Stimulated activated CD4-positive, alpha-beta T cell treated with anti-CD3 and anti-CD28 coated beads, Interleukin-1b, Interleukin-23, amount 100 ng/mL, for 48 hours (primary cell): Measurements from ENCODE around the gene RGP1.

Experiments
- DNase-seq: peaks from one replicate; pipeline ENCODE4 v3.0.0-alpha.2; 2020

The RGP1 gene

GRCh38 chr9:35723908-35724307, 25.2 kb upstream of the RGP1 start:
- no peak for DNase-seq

GRCh38 chr9:35725362-35725761, 23.7 kb upstream of the RGP1 start:
- DNase-seq: no peak

- peak; percentile 21 for DNase-seq
Measured at GRCh38 chr9:35726931-35727330, 22.2 kb upstream of the RGP1 start.

GRCh38 chr9:35727676-35728040, 21.4 kb upstream of the RGP1 start:
- DNase-seq: no peak

- peak; percentile 42 for DNase-seq
Measured at GRCh38 chr9:35728041-35728971, 20.8 kb upstream of the RGP1 start.

- DNase-seq: no peak
Measured at GRCh38 chr9:35729101-35729500, 20.0 kb upstream of the RGP1 start.

- peak; percentile 13 for DNase-seq
Measured at GRCh38 chr9:35729700-35730485, 19.2 kb upstream of the RGP1 start.

- DNase-seq: no peak
Measured at GRCh38 chr9:35730486-35730854, 18.6 kb upstream of the RGP1 start.

- no peak for DNase-seq
Measured at GRCh38 chr9:35731415-35732184, 17.5 kb upstream of the RGP1 start.

- peak; percentile 98 for DNase-seq
Measured at GRCh38 chr9:35732185-35732799, 16.8 kb upstream of the RGP1 start, which contains the start of the genes CREB3 and TLN1. CREB3 (plus strand) TSS chr9:35732666; CDS start chr9:35732773, 107 bp downstream. TLN1 (minus strand) TSS chr9:35732195; CDS start chr9:35725694, 6,501 bp downstream.

DNA sequence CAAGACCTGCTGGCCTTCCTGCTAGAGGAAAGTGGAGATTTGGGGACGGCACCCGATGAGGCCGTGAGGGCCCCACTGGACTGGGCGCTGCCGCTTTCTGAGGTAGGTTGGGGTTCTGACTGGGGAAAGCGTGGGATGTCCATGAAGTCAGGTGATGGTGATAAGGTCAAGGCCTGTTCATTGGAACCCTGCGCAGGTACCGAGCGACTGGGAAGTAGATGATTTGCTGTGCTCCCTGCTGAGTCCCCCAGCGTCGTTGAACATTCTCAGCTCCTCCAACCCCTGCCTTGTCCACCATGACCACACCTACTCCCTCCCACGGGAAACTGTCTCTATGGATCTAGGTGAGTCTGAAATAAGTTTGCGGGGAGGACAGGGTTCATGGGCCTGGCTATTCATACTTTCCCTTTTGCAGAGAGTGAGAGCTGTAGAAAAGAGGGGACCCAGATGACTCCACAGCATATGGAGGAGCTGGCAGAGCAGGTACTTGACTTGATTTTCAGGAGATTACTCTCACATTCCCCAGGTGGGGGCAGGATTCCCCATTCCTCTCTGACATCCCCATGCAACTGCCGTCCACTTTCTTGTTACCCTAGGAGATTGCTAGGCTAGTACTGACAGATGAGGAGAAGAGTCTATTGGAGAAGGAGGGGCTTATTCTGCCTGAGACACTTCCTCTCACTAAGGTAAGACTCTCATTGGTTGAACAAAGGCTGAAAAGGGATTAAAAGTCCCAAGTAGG, 16.1 kb upstream of the RGP1 start:
- DNase-seq: peak; percentile 39

GRCh38 chr9:35734096-35734495, 15.0 kb upstream of the RGP1 start:
- DNase-seq: no peak

DNA sequence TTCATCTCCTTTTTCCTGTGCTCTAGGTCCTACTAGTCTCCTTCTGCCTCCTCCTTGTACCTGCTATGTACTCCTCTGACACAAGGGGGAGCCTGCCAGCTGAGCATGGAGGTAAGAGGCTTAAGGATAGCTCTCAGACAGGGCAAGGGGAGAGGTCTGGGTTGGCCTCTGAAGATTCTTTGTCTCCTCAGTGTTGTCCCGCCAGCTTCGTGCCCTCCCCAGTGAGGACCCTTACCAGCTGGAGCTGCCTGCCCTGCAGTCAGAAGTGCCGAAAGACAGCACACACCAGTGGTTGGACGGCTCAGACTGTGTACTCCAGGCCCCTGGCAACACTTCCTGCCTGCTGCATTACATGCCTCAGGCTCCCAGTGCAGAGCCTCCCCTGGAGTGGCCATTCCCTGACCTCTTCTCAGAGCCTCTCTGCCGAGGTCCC, 12.9 kb upstream of the RGP1 start:
- DNase-seq: peak; percentile 64

DNA sequence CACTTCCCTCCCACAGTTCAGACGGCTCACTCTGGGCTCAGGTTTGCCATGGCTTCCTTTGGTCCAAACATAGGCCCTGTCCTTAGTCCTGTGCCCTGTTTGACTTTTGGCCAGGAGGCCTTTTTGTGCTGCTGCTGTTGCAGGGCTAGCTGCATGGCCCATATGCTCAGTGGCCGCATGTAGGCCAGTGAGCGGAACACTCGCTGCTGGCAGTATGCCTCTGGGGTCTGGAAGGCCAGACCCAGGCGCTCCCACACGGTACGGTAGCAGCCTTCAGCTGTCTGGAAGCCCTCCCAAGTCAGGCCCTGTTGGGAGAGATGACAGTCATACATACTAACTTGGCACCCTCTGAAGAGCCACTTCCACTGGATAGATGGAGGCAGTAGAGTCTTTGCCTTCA, 11.9 kb upstream of the RGP1 start:
- no peak for DNase-seq

GRCh38 chr9:35738186-35738585, 10.9 kb upstream of the RGP1 start:
- no peak for DNase-seq

GRCh38 chr9:35738924-35739323, 10.2 kb upstream of the RGP1 start:
- DNase-seq: no peak

DNA sequence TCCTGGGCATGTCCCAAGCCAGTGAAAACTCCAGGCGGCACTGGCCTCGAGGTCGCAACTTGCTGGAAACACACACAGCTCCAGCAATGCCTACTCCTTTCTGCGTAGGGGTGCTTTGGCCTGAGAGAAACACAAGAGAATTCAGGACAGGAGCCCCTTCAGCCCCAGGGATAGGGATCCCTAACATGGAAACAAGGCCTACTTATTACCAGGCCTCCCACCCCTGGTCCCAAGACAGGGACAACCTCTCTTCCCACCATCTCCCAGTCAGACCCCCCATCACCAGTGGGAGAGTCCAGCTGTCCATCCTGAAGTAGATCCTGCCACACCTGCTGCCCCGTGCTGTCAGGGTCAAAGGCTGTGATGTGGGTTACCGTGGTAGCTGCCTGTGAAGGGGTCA, 8.8 kb upstream of the RGP1 start:
- no peak for DNase-seq

- no peak for DNase-seq
Measured at GRCh38 chr9:35741740-35742139, 7.3 kb upstream of the RGP1 start.

- DNase-seq: no peak
Measured at GRCh38 chr9:35743452-35743851, 5.6 kb upstream of the RGP1 start.

GRCh38 chr9:35743880-35744518, 5.1 kb upstream of the RGP1 start:
- no peak for DNase-seq

DNA sequence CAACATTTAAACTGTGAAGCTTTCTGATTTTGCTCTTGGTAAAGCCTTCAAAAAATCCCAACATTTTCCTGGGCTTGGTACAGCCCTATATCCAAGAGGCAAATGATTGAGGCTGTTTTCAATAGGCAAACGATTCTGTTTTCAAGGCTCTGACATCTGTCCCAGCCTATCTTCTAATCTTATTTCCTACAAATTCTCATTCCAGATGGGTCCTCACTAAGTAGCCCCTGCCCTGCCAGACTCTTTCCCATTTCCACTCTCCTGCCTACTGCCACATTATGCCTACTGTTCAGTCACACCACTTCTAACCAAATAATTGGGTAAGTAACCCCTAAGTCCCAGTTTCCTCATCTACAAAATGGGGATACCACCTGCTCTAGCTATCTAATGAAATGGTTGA, 3.5 kb upstream of the RGP1 start:
- DNase-seq: no peak
